ENCODE results near the gene EFHC1. TPM values are rescaled to one million over a fixed set of nuclear protein-coding genes. Genes with fewer than 3 reads are reported as not detected.

The EFHC1 gene, protein sequence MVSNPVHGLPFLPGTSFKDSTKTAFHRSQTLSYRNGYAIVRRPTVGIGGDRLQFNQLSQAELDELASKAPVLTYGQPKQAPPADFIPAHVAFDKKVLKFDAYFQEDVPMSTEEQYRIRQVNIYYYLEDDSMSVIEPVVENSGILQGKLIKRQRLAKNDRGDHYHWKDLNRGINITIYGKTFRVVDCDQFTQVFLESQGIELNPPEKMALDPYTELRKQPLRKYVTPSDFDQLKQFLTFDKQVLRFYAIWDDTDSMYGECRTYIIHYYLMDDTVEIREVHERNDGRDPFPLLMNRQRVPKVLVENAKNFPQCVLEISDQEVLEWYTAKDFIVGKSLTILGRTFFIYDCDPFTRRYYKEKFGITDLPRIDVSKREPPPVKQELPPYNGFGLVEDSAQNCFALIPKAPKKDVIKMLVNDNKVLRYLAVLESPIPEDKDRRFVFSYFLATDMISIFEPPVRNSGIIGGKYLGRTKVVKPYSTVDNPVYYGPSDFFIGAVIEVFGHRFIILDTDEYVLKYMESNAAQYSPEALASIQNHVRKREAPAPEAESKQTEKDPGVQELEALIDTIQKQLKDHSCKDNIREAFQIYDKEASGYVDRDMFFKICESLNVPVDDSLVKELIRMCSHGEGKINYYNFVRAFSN
- total RNA-seq (2014; rRNA removed; shearing (Covaris generic)), result 21.0 and 21.6 TPM in 2 replicates

DNA sequence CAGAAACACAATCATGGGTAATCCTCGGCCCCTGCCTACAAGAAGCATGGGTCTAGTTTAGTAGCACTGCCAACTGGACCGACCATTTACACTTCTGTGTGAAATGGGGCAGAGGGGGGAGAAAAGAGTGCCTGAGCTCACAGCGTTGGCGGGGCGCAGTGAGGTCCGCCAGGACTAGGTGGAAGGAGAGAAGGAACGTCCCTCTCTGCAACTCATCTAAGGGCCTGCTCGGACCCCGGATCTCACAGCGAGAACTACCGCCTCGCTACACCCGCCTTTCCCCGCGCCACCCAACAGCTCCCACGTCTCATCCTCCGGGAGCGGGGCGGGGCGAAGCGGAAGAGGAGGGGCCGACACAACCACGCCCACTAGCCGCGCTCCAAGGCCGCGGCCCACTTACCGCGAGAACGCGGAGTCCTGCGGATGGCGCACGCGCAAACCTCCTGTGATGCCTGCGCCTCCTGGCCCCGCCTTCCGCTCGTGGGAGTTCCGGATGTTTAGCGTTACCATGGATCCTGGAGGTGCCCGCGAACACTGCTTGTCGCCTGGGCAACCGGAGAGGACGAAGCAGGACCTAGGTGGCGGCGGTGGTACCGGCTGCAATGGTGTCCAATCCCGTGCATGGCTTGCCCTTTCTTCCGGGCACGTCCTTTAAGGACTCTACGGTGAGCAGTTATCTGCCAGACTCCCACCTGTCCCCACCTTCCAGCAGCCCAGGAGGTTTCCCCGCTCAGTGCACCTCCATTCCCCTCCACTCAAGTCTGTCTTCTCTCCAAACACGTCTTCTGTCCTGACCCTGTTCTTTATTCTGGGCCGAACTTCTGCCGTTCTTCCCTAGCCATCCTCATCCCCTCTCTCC lies at the start of gene EFHC1:
TSS of gene EFHC1 (plus strand) at position 534 of the 859 bp plus-strand sequence. CDS start at position 603, 69 bp downstream.

Other genes starting within 250 kb of the EFHC1 start
- gene IL17A, start 234.0 kb upstream of the EFHC1 start, total RNA-seq (2014; rRNA removed; shearing (Covaris generic)), result not detected in 2 replicates
- not detected in 2 replicates for gene IL17F, start 175.8 kb upstream of the EFHC1 start, total RNA-seq (2014; rRNA removed; shearing (Covaris generic))
- 139 and 164 TPM in 2 replicates for gene MCM3, start 135.6 kb upstream of the EFHC1 start, total RNA-seq (2014; rRNA removed; shearing (Covaris generic))
- 2.4 and 3.4 TPM in 2 replicates for gene PAQR8, start 58.2 kb upstream of the EFHC1 start, total RNA-seq (2014; rRNA removed; shearing (Covaris generic))
- 28.7 and 33.8 TPM in 2 replicates for gene TRAM2, start 156.7 kb downstream of the EFHC1 start, total RNA-seq (2014; rRNA removed; shearing (Covaris generic))

Measured in A375 (cell line).